Measurements from ENCODE around the gene FGD5. TPM values are rescaled to one million over a fixed set of nuclear protein-coding genes. Genes with fewer than 3 reads are reported as not detected.
A peak's percentile ranks its signal among the peaks of the same experiment; 100 is the strongest.

Gene FGD5
- total RNA-seq, 1 donor from 2014 or later: 86.1 TPM

DNA sequence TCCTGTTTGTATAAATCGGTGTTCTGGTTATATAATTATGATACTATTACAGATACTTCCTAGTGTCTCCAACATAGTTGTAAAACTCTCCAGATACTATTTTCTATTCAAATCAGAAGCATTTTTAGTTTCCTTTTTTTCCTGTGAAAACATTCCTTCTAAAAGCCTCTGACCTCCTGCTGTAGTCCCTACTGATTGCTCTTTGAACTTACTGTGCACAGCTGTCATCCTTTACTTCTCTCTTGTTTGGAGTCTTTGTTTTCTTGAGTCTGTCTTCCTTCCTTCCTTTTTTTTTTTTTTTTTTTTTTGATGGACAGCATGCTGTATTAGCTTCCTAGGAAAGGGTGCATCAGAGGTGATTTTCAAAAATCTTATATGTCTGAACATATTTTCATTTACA lies 157.6 kb downstream of the FGD5 start:
- peak in 1 of 2 donors; percentile 15 for DNase-seq (ENCODE audit: low read depth in 2 of 2)

DNA sequence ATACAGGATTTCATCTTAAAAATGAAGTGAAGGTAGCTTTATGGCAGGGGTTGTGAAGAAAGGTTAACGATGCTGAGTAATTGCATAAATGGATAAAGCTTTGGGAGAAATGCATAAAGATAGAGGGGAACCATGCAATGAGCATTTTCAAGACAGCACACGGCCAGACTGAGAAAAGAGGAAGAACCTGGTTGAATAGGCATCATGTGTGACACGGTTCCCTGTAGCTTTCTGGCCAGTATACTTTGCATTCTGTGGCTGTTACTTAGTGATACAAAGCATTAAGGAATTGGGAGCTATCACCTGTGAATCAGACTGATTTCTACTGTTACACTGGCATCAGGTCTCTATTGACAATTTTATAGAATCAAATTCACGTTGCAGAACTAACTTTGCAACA lies 161.9 kb downstream of the FGD5 start:
- DNase-seq (ENCODE audit: low read depth in 2 of 2): no peak

Other genes starting within 250 kb of the FGD5 start
- gene CCDC174, start 167.2 kb upstream of the FGD5 start, total RNA-seq: 3.7 and 5.4 TPM in 2 replicates
- gene C3orf20, start 143.8 kb upstream of the FGD5 start, total RNA-seq: under 0.01 TPM in 1 of 2 replicates, not detected in the other
- 13.5 and 19.6 TPM in 2 replicates for gene NR2C2, start 128.6 kb downstream of the FGD5 start, total RNA-seq
- 13.7 and 20.8 TPM in 2 replicates for gene MRPS25, start 246.4 kb downstream of the FGD5 start, total RNA-seq

All from lung microvascular endothelial cell (primary cell).